ENCODE measurements around the gene TIMM10B. TPM values are rescaled to one million over a fixed set of nuclear protein-coding genes. Genes with fewer than 3 reads are reported as not detected.
A peak's percentile ranks its signal among the peaks of the same experiment; 100 is the strongest.

Gene TIMM10B
- total and polyA plus RNA-seq, 9 of the 15 experiments (the other 6 are each of a cell fraction or from before 2014, with no cell fraction given) = 43.2 to 163 (median 57.0) TPM

DNA sequence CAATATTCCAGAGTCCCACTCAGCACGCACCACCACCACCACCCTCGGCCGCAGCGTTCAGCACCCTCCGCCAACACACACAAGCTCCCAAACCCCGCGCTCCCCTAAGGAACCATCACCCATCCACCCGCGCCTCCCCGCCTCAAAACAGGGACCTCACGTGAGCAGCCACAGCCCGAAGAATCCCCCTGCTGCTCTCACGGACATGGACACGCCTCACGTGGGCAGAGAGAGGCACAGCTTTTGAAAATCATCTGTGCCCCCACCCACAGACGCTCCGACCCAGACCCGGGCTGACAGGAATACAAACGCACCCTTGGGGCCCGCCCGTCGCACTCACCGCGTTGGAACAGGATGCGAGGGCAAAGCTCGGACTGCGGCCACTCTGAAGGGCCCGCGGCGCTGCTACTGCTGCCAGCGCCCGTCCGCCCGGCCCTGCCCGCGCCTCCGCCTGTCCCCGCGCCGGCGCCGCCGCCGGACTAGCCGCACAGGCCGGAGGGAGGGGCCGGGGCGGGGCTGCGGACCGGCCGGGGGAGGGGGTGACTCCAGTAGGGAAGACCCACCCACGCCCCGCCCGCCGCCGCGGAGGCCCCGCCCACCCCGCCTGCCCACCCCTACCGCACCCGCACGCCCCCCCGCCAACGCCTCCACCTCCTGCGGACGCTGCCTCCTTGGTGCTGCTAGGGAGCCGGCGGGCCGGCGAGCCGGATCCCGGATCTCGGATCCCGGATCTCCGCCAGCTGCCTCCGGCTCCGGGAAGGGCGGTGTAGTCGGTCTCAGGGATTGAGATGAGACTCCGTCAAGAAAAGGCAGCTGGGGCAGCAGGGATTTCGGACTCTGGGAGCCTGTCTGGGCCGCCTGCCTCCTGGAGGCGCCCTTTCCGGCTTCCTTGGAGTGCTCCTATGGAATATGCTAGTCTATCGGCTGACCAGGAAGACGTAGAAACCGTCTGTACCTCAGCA lies 7.6 kb upstream of the TIMM10B start, which contains the start of gene TRIM3 (continued):
- TF ChIP-seq MAFF (IDR thresholded peaks at IDR 0.05; ENCODE audit: low read length) = no peak
- no peak for TF ChIP-seq CEBPZ (IDR thresholded peaks at IDR 0.05; ENCODE audit: borderline replicate concordance, low read depth, low read length)
- no peak for TF ChIP-seq E2F5 (CRISPR knock-in tag; IDR thresholded peaks at IDR 0.05)
- peak; percentile 77 for TF ChIP-seq HINFP (tag; conservative IDR thresholded peaks at IDR 0.05; ENCODE audit: low read depth)
- TF ChIP-seq MCM5 (IDR thresholded peaks at IDR 0.05; ENCODE audit: low read depth) = no peak
- TF ChIP-seq ZNF175 (CRISPR knock-in tag; IDR thresholded peaks at IDR 0.05; ENCODE audit: low read depth) = no peak
- peak; percentile 61 for TF ChIP-seq CCNT2 (IDR thresholded peaks at IDR 0.05; ENCODE audit: borderline replicate concordance, extremely low read depth, insufficient read length, low read depth, low read length)
- peak; percentile 61 for TF ChIP-seq SIRT6 (IDR thresholded peaks at IDR 0.05; ENCODE audit: low read depth, low read length)
- TF ChIP-seq ZNF431 (CRISPR knock-in tag; IDR thresholded peaks at IDR 0.05) = no peak
- TF ChIP-seq ETV6 (IDR thresholded peaks at IDR 0.05; ENCODE audit: borderline replicate concordance in 1 of 2, low read depth in 2 of 2, low read length in 1 of 2) = no peak
- TF ChIP-seq ETV6 (CRISPR knock-in tag; IDR thresholded peaks at IDR 0.05; ENCODE audit: borderline replicate concordance) = no peak
- TF ChIP-seq NR1H2 (CRISPR knock-in tag; IDR thresholded peaks at IDR 0.05) = no peak
- no peak for TF ChIP-seq PCBP2 (IDR thresholded peaks at IDR 0.05; ENCODE audit: low read depth, low read length, poor library complexity, severe bottlenecking)
- no peak for TF ChIP-seq ZSCAN32 (CRISPR knock-in tag; IDR thresholded peaks at IDR 0.05)
- no peak for TF ChIP-seq CLOCK (CRISPR knock-in tag; IDR thresholded peaks at IDR 0.05; ENCODE audit: borderline replicate concordance)
- TF ChIP-seq ZNF408 (CRISPR knock-in tag; IDR thresholded peaks at IDR 0.05; ENCODE audit: low read depth) = no peak
- no peak for TF ChIP-seq PYGO2 (tag; IDR thresholded peaks at IDR 0.05)
- TF ChIP-seq ZNF561 (CRISPR knock-in tag; conservative IDR thresholded peaks at IDR 0.05) = no peak
